ENCODE results near the gene WDR82.

DNA sequence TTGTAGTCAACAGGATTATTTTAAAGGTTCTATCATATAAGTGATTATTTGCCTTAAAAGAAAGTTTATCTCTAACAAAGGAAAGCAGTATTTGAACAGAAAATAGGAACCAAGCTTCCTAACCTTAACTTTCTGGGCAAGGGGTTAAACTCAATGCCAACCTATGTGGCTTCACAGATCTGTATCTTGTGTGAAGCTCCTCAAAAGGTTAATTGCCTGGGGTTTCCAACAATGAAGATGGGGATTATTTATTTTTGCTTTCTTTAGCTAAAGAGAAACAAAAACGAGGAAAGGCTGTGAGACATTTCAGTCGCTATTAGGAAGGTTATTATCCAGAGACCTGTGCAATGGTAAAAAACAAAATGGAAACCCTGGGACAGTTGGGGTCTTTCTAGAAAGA is 1.1 kb upstream of the WDR82 start:
- no peak for TF ChIP-seq CTCF (IDR thresholded peaks at IDR 0.05; ENCODE audit: borderline replicate concordance, extremely low read depth, low read length, poor library complexity, severe bottlenecking)
- TF ChIP-seq EZH2 (IDR thresholded peaks at IDR 0.05; ENCODE audit: borderline replicate concordance, low read depth, low read length, severe bottlenecking) = no peak

All from DND-41 (cell line).